Measurements from ENCODE around the gene DNM3.

Gene DNM3

GRCh38 chr1:172177849-172178248 is 336.6 kb downstream of the DNM3 start:
- no peak for DNase-seq (ENCODE audit: low spot score)

GRCh38 chr1:172178886-172179285 is 337.6 kb downstream of the DNM3 start:
- no peak for DNase-seq (ENCODE audit: low spot score)

GRCh38 chr1:172179918-172180317 is 338.6 kb downstream of the DNM3 start:
- no peak for DNase-seq (ENCODE audit: low spot score)

GRCh38 chr1:172180501-172181285 is 339.4 kb downstream of the DNM3 start:
- peak; percentile 64 for DNase-seq (ENCODE audit: low spot score)

GRCh38 chr1:172184506-172185191 is 343.4 kb downstream of the DNM3 start:
- no peak for DNase-seq (ENCODE audit: low spot score)

- no peak for DNase-seq (ENCODE audit: low spot score)
These were observed 343.9 kb downstream of the DNM3 start for GRCh38 chr1:172185211-172185610.

- no peak for DNase-seq (ENCODE audit: low spot score)
These were observed 344.7 kb downstream of the DNM3 start for GRCh38 chr1:172185996-172186395.

- DNase-seq (ENCODE audit: low spot score) = no peak
These were observed 360.3 kb downstream of the DNM3 start for GRCh38 chr1:172201572-172201971.

GRCh38 chr1:172203135-172203823 is 362.0 kb downstream of the DNM3 start:
- DNase-seq (ENCODE audit: low spot score) = no peak

- no peak for DNase-seq (ENCODE audit: low spot score)
These were observed 362.6 kb downstream of the DNM3 start for GRCh38 chr1:172203902-172204301.

- DNase-seq (ENCODE audit: low spot score) = no peak
These were observed 365.0 kb downstream of the DNM3 start for GRCh38 chr1:172206256-172206655.

GRCh38 chr1:172208635-172209034 is 367.3 kb downstream of the DNM3 start:
- no peak for DNase-seq (ENCODE audit: low spot score)

- no peak for DNase-seq (ENCODE audit: low spot score)
These were observed 369.9 kb downstream of the DNM3 start for GRCh38 chr1:172211221-172211620.

- DNase-seq (ENCODE audit: low spot score) = no peak
These were observed 370.8 kb downstream of the DNM3 start for GRCh38 chr1:172212124-172212523.

GRCh38 chr1:172215006-172215405 is 373.7 kb downstream of the DNM3 start:
- DNase-seq (ENCODE audit: low spot score) = no peak

GRCh38 chr1:172219966-172220365 is 378.7 kb downstream of the DNM3 start:
- DNase-seq (ENCODE audit: low spot score) = no peak

GRCh38 chr1:172220376-172220775 is 379.1 kb downstream of the DNM3 start:
- no peak for DNase-seq (ENCODE audit: low spot score)

GRCh38 chr1:172221436-172221835 is 380.1 kb downstream of the DNM3 start:
- no peak for DNase-seq (ENCODE audit: low spot score)

- no peak for DNase-seq (ENCODE audit: low spot score)
These were observed 383.6 kb downstream of the DNM3 start for GRCh38 chr1:172224871-172225270.

- DNase-seq (ENCODE audit: low spot score) = no peak
These were observed 388.6 kb downstream of the DNM3 start for GRCh38 chr1:172229942-172230341.

- no peak for DNase-seq (ENCODE audit: low spot score)
These were observed 389.2 kb downstream of the DNM3 start for GRCh38 chr1:172230526-172230925.

- no peak for DNase-seq (ENCODE audit: low spot score)
These were observed 395.7 kb downstream of the DNM3 start for GRCh38 chr1:172236958-172237357.

GRCh38 chr1:172238158-172238557 is 396.9 kb downstream of the DNM3 start:
- DNase-seq (ENCODE audit: low spot score) = no peak

All from globus pallidus (tissue), 1 donor.